Epithelial cell of proximal tubule (primary cell): ENCODE measurements around the gene ADGRD2. TPM values are rescaled to one million over a fixed set of nuclear protein-coding genes. Genes with fewer than 3 reads are reported as not detected.

Experiments used
- DNase-seq: peaks from one replicate; pipeline ENCODE4 v3.0.0-alpha.2; 2011; ENCODE audit warnings: low read depth
- H3K4me3 ChIP-seq: 2 replicates; pipeline ENCODE4 v1.5.1; 2011; ENCODE audit warnings: low read depth, mild to moderate bottlenecking, low read length
- total RNA-seq: library from RNA; depleted of rRNA; stranded (reverse); fragments of >200 nt; gene quantifications from 2 replicates; pipeline ENCODE4 v1.2.3, GENCODE V29; 2015
- TF ChIP-seq, protein P1 (sequence below): conservative IDR thresholded peaks from 2 replicates; pipeline ENCODE4 v1.5.1; 2012; ENCODE audit warnings: low read depth, mild to moderate bottlenecking, low read length

ADGRD2 gene
- total RNA-seq, 1 donor from 2014 or later, result not detected

DNA sequence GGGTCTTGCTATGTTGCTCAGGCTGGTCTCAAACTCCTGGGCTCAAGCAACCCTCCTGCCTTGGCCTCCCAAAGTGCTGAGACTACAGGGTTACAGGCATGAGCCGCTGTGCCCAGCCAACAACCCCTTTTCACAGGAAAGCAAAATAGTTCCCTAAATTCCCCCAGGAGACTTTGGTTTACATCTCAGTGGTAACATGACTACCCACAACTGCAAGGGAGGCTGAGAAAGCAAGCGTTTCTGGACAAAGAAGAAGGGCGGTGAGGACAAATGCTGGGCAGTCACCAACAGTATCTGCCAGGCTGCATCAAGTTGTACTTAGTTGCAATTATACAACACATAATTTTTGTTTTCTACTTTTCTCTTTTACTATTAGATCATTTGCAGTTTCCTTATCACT lies 7.4 kb upstream of the ADGRD2 start:
- no peak for DNase-seq
- TF ChIP-seq, protein P1, sequence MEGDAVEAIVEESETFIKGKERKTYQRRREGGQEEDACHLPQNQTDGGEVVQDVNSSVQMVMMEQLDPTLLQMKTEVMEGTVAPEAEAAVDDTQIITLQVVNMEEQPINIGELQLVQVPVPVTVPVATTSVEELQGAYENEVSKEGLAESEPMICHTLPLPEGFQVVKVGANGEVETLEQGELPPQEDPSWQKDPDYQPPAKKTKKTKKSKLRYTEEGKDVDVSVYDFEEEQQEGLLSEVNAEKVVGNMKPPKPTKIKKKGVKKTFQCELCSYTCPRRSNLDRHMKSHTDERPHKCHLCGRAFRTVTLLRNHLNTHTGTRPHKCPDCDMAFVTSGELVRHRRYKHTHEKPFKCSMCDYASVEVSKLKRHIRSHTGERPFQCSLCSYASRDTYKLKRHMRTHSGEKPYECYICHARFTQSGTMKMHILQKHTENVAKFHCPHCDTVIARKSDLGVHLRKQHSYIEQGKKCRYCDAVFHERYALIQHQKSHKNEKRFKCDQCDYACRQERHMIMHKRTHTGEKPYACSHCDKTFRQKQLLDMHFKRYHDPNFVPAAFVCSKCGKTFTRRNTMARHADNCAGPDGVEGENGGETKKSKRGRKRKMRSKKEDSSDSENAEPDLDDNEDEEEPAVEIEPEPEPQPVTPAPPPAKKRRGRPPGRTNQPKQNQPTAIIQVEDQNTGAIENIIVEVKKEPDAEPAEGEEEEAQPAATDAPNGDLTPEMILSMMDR, result no peak
- no peak overlapping the region for H3K4me3 ChIP-seq

DNA sequence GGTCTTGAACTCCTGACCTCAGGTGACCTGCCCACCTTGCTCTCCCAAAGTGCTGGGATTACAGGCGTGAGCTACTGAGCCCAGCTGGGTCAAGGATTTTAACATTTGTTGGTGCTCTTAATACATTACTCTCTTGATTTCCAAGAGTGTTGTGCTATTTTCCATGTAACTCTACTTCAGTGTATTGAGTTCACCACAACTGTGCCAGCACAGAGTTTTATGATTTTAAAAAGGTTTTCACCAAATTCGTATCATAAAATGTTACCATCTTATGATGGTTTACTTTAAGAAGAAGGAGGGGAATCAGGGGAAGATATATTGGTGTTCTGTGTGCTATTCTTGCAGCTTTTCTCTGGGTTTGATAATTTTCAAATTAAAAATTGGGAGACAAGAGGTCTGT lies 6.6 kb upstream of the ADGRD2 start:
- TF ChIP-seq, protein P1, result no peak
- no peak overlapping the region for H3K4me3 ChIP-seq
- no peak for DNase-seq

DNA sequence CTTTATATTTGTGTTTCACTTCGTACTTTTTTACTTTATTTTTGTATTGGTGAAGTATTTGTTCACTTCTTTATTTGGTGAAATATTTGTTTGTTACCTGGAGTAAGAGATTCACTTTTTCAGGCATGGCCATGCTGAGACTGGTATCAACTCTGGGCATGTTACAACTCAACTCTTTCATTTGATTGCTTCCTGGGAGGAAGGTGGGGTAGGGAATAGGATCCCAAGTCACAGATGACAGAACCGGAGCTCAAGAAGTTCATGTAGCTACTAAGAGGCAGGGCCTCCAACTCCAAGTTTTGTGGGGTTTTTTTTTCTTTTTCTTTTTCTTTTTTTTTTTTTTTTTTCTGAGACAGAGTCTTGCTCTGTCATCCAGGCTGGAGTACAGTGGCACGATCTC lies 6.1 kb upstream of the ADGRD2 start:
- no peak overlapping the region for H3K4me3 ChIP-seq
- no peak for DNase-seq
- TF ChIP-seq, protein P1, result no peak

DNA sequence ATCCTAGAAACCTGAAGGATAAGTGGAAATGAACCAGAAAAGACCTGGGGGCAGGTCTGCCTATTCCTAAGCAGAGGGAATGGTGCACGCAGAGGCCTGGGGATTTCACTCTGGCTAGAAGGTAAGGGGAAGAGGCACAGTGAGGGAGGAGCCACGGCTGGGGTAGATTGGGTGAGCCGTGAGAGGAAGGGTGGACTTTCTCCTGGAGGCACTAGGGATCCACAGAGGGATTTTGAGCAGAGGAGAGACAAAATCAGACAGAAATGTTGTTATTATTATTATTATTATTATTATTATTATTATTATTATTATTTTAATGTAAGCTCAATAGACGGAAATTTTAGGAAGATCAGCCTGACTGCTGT lies 3.0 kb upstream of the ADGRD2 start:
- TF ChIP-seq, protein P1, result no peak
- no peak for DNase-seq
- no peak overlapping the region for H3K4me3 ChIP-seq

DNA sequence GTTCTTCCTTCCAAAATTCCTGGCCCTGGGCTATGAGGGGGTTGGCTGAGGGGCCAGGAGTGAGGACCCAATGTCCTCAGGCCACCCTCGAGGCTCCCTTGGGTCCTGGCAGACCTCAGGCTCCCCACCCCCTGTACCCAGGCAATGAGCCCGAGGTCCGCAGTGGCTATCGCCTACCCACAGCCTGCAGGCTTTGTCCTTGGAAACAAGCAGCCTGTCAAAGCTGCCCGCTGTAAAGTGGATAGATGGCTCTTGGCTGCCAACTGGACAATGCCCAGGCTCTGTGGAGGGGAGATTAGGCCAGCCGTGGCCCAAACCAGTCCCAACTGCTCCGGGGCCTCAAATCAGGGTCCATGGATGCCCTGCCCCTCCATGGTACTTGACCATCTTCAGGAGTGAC lies 2.2 kb upstream of the ADGRD2 start:
- no peak overlapping the region for H3K4me3 ChIP-seq
- DNase-seq, result no peak
- TF ChIP-seq, protein P1, result no peak

DNA sequence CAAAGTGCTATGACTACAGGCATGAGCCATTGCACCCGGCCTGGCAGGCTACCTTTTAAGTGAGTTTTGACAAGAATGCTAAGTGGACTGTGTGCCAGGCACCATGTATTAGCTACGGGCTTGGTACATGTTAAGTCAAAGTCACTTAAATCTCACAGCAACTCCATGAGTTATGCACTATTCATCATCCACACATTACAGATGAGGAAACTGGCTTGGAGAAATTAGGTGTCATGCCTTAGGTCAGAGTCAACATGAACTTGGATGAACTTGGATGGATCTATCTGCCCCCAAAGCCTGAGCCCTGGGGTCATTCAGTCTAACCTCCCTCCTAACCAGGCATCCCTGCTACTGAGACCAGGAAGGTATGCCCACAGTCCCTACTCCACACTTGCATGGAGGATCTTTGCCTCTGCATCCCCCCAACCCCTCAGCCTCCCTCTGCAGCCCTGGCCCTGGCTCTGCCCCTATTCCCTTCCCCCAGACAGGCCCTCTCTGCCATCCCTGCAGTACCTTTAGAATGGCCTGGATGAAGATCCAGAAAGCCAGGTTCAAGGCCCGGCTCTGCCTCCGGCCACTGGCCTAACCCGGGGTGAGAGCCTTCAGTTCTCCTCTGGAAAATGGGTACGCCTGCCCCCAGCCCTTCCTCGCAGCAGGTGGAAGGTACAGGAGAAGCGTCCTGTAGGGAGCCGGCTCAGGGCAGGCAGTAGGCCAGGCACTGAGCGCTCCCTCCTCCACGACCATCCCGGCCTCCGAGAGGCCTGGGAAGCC lies 685 bp upstream of the ADGRD2 start:
- no peak overlapping the region for H3K4me3 ChIP-seq
- DNase-seq, result no peak
- TF ChIP-seq, protein P1, result no peak
